ENCODE measurements around the gene DENND6B.

Gene DENND6B

DNA sequence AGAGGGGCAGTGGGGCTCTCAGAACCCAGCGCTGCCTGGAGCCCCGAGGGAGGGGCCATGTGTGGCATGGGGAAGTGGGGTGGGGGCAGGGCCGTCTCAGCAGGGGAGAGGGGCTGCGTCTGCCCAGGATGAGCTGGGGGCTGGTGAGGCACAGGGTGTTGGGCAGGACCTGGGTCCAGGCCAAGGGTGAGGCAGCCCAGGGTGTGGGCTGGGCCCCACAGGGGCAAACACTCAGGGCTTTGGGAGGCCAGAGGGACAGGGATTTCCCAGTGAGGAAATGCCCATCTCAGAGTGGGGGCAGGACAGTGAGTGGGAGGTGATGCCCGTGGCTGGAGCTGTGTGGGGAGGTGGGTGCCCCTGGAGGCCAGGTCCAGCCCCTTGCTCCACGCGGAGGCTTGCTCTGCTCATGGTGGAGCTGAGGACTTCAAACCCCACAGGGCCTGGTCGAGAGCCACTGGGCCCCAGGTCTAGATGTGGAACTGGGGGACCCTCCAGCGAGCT is 24.7 kb downstream of the DENND6B start:
- no peak for DNase-seq

DNA sequence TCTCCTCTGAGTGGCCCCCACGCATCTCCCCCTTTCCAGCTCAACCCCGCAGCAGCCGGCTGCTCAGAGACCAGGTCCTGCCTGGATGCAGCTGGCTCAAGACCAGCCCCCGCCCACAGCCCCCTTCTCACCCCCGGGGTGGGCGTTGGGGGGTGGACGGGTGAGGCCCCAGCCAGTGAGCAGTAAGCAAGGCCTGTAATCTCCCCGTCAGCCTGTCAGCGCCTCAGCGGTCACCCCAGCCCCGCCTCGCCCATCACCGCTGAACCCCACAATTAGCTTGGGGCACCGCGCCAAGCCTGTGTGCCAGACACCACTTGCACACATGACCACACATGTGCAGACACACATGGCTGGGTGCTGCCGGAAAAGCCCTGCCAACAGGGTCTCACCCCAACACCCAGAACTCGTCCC is 25.2 kb downstream of the DENND6B start:
- no peak for DNase-seq

DNA sequence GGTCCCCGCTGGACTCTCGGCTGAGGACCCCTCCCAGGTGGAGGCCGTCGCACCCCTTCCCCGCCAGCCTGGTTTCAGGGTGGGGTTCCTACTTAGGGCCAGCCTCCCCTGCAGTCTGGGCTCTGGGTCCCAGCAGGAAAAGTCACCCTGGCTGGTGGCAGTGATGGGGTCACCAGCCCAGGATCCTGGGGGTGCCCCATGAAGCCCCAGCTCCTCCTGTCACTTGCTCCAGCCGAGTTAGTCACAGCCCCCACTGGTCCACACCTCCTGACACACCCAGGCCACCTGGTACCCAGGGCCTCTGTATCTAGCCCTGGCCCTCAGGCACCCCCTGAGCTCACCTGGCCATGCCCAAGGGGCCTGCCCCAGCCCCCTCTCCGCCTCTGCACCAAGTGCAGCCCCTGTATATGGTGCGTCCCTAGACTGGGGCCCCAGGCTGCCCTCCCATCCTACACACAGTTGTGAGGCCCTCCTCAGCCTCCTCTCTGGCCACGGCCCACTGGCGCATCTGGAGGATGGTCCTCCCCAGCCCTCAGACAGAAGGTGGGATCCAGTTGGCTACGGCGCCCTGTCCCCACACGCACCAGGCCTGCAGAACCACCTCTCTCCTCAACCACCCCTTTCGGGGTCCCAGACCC is 26.1 kb downstream of the DENND6B start:
- DNase-seq, result no peak

DNA sequence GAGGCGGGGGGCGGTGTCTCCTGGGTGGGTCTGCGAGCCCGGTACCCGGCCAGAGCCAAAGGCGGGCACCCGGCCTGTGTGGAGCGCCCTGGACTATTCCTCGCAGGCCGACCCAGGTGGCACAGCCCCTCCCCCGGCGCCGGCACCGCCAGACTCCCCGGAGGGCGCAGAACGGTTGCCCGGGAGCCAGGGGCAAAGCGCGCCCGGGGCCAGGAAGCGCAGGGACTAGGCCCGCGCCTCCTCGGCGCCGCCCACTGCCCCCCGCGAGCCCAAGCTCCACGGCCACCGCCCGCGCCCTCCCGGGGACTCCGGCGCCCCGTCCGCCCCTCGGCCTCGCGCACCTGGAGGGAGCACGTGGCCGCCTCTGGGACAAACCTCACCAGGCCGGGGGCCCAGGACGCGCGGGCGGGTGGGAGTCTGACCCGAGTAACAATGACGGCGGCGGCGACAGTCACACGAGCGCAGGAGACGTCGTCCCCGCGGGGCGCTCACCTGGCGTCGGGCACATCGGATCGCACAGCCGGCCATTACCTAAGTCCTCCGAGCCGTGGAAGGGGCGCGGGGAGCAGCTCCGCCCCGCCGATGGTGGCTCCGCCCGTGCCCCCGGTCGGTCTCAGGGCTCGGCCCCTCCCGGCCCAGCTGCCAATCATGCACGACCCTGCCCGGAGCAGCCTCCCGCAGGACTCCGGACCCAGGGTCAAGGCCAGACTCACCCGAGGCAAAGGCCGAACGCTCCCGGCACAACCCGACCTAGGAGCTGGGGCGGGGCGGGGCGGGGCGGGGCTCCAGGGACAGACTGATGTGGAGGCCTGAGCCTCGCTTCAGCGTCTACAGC is 26.8 kb downstream of the DENND6B start:
- no peak for DNase-seq

DNA sequence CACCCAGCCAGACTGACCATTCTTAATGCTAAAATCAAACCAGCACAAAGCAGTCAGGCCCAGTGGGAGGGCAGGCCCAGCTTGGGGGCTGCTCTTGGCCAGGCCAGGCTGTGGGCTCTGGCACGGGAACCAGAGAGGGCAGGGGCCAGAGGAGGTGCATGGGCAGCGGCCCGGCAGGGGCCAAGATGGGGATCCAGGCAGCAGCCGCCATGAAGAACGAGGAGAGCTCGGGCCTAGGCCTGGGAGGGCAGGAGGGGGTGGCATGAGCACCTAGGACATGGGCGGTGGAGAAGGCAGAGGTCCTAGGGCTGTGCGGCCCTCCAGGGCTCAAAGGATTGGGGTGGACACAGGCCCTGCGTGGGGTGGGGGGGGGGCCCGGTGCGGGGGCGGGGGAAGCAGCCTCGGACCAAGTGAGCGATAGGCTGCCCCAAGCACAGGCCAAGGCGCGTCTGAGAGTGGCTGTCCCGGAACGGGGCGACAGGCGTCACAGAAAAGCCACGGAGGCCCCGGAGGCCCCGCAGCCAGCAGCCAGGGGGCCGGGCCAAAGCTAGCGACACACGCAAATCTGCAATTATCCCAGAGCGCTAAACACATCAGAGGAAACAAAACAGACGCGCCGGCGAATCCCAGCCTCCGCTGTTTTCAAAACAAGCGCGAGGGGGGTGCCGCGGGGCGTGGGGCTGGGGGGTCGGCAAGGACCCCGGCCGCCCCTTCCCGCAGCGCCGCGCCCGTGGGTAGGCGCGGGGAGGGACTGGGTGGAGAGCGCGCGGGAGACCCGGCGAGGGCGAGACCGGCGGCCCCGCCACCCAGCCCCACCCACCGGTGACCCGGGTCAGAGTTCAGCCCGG is 27.7 kb downstream of the DENND6B start:
- no peak for DNase-seq

DNA sequence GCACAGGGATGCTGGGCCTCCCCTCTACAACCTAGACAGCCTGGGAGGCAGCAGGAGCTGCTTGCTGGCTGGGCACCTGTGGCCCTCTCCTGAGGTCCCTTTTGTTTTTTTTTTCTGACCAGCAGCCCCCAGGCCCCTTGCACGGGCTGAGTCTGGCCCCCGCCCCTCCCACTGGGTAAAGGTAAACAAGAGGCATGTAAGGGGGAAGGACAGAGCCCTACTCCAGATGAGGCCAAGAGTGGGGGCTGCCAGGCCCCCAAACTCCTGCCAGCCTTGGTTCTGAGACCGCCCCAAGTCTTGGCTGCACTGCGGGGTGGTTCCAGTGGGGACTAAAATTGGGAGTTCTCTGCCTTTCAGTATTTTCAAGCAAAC is 28.6 kb downstream of the DENND6B start:
- no peak for DNase-seq

DNA sequence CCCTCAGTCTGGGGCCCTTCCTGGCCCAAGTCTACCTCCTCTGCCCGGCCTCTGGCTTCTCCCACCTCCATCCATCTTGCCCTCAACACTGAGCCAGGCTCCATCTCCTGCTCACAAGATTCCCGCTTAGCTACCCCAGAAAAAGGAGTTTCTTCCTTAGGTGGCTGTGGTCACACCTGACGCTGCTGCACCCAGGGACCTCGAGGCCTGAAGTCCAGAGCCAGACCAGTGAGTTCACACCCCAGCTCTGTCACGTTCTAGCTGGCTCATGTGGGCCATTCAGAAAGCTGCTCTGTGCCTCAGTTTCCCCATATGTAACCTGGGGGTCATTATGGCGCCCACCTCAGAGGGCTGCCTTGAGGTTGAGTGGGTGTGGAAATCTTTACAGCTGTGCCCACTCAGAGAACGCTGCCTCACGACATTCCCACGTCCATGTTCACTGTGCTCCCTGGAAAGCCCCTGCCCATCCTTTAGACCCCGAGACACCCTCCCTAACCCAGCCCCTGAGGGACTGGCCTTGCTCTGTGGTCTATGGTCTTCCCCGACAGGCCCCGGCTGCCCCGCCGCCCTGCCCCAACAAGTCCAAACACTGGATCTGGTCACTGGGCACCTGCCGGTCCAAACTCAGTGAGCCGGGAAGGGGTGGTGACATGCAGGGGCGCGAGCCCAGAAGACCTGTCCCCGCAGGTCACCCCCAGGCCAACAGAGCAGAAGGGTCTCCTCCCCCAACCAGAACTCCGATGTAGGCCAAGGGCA is 29.1 kb downstream of the DENND6B start:
- no peak for DNase-seq

DNA sequence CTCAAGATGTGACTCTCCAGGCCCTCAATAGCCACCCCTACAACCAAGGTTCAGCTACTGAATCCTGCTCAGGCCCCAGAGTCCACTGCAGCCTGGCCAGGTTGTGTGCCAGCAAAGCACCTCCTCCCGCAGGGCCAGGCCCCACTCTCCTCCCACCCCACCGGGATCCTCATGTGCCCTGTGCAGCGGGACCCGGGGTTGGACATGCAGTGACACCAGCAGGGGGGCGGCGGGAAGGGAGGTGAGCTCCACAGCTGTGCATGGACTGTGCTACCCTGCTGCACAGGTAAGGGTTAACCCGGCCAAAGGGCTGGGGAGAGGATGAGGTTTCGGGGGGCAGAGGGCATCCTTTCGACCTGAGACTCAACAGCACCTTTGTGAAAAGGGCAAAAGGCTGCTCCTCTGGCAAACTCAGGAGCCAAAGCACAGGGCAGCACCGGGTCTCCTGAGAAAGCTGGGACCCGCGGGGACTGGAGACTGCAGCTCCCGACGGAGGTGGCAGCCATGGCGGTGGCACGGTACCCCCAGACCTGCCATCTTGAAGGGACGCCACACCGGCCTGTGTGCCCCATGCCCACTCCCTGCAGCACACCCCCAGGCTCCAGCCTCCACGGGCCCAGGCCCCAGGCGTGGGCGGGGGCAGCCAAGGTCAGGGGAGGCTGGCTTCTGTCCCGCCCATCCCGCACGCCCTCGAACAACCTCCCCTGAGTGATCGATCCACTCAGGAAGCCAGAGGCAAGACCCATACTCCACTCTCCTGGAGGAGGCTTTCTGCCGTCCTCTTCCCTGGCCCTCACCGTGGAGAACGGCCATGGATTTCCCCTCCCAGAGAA is 29.9 kb downstream of the DENND6B start:
- no peak for DNase-seq

DNA sequence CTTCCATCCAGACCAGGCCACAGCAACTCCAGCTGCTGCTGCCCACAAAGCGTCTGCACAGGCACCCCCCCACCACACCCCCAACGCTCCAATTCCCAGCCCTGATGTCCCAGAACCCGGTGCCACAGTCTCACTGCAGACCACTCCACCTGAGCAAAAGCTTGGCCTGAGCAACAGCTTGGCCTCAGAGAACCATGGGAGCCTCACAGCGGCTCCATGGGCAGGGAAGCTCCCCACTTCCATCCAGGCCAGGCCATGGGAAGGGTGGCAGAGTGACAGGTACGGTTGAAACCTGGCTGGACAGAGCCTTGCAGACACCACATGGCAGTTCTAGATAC is 32.5 kb downstream of the DENND6B start:
- no peak for DNase-seq

DNA sequence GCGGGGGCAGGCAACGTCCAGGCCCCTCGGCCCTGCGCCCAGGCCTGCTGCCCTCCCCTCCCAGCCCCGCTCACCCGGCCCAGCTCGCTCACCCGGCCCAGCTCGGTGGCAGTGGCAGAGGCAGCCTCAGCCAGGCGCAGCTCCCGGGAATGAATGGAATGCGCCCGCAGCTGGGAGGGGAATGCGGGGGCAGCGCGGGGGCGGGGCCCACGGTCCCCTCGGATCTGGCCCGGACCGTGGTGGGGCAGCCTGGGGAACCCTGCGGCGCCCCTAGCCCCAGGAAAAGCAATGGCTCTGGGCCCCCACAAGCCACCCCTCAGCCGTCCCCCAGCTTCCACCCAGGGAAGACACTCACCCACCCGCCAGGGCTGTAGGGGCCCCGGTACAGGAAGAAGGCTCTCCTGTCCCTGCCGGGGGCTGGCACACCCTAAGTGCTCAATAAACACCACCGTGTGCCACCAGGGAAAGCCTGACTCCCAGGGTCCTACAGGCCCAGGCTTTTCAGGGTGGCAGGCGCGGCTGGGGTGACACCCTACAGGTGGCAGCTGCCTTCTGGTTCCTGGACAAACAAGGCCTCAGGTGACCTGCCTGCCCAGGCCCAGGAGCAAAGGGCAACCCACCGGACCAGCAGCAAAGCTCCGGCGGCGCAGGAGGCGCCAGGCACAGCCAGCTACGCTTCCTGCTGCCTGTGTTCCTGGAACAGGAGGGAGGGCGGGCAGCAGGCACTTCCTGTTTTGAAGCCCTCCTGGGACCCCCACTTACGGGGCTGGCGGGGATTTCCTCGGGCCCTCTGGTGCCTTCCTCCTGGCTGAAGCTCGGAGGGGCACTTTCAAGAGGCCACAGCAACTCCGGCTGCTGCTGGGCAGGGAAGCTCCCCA is 33.1 kb downstream of the DENND6B start:
- DNase-seq, result no peak

DNA sequence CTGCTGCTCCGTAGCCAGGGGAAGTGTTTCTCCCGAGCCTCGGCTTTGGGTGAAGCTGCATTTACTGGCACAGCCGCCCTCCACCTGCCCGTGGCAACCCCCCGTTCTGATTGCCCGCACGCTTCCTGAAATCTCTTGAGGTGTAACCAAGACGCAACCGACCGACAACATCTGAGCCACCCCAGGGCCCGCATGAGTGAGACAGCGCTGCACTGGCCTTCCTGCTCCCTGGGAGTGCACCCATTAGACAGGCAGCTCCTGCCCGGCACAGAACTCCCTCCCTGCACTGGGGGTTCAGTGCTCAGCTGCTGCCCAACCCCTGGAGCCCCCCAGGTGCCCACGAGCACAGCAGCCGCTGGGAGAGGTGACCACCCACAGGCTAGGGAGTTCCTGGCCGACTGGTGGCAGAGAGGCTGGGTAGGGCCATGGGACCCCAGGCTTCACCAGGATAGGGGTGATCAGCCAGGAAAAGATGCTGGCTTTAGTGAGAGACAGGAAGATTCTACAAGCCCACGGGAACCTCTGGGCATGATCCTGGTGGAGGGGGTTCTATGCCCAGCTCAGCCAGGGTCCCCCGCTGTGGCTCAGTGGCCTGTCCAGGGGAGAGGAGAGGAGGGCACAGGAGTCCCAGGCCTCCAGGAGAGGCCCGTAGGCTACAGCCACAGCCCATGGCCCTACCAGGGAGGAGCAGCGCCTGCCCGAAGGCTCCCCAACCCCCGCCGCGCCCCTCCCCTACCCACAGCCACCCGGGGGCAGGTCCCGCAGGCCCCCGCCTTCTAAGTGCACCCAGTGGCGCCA is 34.0 kb downstream of the DENND6B start:
- DNase-seq, result no peak

DNA sequence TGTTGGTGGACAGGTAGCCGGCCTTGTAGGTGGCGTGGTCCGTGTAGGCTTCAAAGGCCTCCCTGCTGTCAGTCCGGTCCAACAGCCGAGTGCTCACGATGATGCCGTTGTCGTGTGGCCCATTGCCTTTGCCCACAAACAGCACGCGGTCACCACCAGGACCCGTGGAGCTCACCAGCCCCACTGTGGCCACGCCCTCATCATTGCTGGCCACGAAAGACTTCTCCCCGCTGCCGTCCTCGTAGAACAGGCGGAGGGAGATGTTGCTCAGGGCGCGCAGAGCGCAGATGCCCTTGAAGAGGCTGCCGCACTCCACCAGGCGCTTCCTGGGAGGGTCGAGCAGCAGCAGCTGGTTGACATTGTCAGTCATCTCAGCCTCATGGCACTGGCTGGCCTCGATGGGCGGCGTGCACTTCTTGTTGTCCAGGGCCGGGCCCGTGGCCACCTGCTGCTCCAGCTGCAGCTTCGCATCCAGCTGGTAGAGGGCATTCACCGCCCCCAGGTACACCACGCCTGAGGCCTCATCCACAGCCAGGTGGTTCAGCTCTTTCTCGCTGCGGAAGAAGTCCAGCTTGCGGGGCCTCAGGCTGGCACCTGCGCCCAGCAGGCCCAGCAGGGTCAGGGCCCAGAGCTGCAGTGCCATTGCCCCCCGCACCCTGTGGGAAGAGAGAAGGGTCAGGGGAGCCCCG is 36.7 kb downstream of the DENND6B start:
- no peak for DNase-seq

DNA sequence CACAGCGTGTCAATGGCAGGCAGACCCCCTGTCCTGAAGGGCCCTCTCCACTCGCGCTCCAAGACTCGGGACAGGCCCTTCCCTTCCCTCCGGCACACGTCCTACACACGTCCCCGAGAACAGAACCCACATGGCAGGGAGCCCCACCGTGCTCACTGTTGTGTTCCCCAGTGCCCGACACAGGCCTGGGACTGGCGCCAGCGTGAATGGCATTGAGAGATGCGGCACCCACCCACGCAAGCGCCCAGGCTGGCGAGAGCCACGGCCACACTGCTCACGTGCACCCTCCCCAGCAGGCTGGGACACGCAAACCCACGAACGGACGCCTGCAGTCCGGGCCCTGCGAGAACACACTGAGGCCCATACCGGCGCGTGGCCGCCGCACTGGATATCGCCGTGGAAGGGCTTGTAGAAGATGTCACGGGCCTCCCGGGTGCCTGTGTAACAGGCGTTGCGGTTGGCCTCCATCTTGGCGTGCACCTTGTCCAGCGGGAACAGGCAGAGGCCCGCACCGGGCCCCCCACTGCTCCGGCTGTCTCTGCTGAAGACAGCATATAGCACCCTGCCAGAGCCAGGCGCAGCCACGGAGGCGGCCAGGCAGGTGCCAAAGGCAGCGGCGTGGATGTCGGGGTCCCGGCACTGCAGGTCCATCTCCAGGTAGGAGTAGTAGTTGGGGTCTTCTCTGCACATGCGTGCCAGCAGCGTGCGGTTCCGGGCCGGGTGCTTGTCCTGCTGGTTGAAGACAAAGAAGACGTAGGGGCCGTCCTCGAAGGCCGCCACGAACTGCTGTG is 37.5 kb downstream of the DENND6B start:
- no peak for DNase-seq

DNA sequence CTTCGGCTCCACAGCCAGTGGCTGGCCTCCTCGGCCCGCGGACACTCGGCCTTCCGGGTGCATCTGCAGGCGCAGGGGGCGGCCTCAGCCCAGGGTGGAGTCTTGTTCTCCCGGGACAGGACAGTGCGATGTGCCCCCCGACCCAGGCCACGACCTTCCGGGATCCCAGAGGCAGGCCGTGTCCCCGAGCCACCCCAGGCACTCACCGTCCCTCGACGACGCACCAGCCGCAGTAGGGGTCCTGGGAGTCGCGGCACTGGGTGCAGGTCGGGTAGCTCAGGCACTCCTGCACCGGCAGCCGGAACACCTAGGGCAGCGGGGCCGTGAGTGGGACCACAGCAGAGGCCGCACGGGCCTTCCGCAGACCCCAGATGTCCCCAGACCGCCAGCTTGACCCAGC is 39.1 kb downstream of the DENND6B start:
- no peak for DNase-seq

DNA sequence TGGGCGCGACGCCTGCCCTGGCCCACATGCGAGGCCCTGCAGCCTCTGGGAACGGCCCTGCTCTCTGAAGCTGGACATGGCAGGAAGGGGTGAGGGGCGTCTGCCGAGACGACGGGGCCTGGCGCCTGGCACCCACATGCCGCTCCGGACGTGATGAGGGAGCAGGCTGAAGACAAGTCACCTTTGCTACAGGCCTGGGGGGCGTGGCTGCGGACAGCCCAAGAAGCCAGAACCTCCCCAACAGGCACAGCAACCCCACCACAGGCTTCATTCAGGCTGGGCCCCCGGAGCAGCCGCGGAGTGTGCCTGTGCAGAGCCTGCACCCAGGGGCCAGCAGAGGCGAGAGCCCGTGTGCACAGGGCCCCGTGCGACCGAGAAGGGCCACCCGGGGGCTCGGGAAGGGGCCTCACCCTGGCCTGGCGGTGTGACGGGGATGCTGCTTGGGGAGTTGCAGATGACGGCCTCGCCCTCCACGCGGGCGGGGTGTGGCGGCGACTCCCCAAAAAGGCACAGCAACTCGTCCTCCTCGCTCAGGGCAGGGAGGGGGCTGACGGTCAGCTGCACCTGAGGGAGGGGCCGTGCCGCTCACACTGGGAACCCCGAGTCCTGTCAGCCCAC is 40.0 kb downstream of the DENND6B start:
- no peak for DNase-seq

DNA sequence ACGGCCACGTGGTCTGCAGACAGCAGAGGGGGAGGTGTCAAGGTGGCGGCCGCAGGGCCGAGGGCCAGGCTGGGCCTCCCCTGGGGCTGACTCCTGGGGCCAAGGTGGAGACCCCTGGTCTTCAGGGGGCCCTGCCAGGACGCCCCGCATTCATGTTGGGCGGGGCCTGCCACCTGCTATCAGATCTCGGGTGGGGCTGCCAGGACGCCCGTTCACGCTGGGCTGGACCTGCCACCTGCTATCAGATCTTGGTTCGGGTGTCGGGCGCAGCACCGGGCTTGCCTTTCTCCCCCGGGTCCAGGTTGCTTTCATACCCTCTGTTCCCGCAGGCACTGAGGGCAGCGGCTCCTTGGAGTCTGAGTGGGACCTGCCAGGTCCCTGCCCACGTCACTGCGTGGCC is 40.5 kb downstream of the DENND6B start:
- no peak for DNase-seq

DNA sequence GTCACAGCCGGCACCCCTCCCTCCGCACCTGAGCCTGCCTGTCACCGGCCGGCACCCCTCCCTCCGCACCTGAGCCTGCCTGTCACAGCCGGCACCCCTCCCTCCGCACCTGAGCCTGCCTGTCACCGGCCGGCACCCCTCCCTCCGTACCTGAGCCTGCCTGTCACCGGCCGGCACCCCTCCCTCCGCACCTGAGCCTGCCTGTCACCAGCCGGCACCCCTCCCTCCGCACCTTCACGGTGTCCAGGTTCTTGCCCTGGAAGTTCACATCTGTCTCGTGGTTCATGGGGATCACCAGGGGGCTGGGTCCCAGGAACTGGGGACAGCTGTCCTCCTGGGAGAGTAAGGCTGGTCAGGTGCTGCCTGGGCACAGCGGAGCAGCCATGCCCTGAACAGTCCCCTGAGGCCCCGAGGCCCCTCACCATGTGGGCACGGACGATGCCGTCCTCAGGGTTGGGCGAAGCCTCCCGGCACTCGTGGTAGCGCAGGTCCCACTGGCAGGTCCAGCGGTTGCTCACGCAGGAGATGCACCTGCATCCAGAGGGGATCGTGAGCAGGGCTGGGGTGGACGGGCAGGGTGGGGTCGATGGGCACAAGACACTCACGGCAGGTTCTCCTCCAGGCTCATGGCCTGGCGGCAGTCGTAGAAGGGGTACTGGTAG is 41.1 kb downstream of the DENND6B start:
- no peak for DNase-seq

DNA sequence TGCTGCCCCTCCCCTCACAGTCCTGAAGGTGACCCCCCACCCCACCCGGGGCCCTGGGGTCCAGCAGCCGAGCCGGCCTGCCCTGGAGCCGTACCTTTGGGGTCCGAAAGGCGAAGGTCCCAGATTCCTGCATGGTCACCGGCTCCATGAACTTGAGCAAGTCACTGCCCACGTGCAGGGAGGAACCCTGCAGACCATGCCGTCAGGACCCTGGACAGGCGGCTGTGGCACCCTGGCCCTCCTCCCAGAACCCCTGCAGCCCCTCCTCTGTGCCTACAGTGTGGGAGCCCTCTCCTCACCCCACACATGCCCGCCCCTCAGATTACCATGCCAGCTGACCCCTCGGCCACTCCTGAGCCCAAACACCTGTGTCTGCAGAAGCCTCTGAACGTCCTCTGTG is 42.3 kb downstream of the DENND6B start:
- DNase-seq, result no peak

All from NCI-H2029 treated with DMSO at 0.1 percent for 48 hours (cell line).